Measurements from ENCODE around the gene SMPD3.

DNA sequence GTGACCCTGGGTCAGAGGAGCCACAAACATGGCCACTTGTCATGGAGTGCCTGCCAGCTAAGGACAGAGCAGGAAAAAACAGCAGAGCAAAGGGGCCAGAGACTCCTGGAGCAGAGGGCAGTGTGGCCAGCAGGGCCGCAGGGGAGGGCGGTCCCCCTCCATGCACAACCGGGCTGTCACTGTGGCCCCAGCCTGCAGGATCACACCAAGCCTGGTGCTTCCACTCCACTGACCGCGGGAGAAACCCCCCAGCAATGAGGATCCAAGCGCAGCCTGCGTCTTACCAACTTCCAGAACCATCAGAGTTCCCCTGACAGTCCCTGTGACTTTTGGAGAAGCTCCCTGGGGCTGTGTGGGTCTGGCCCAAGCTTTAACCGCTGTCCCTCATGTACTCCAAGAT is 75.5 kb downstream of the SMPD3 start:
- TF ChIP-seq POLR2AphosphoS5 (IDR thresholded peaks at IDR 0.05; ENCODE audit: low read depth, low read length) = no peak
- TF ChIP-seq, protein P1, sequence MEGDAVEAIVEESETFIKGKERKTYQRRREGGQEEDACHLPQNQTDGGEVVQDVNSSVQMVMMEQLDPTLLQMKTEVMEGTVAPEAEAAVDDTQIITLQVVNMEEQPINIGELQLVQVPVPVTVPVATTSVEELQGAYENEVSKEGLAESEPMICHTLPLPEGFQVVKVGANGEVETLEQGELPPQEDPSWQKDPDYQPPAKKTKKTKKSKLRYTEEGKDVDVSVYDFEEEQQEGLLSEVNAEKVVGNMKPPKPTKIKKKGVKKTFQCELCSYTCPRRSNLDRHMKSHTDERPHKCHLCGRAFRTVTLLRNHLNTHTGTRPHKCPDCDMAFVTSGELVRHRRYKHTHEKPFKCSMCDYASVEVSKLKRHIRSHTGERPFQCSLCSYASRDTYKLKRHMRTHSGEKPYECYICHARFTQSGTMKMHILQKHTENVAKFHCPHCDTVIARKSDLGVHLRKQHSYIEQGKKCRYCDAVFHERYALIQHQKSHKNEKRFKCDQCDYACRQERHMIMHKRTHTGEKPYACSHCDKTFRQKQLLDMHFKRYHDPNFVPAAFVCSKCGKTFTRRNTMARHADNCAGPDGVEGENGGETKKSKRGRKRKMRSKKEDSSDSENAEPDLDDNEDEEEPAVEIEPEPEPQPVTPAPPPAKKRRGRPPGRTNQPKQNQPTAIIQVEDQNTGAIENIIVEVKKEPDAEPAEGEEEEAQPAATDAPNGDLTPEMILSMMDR (IDR thresholded peaks at IDR 0.05) = no peak
